GM20000 (cell line): ENCODE measurements around the gene TMOD3.

Experiments
- DNase-seq: peaks from one replicate; pipeline ENCODE4 v3.0.0; 2012; ENCODE audit warnings: low spot score
- TF ChIP-seq, protein P1 (sequence below): IDR thresholded peaks from 2 replicates; pipeline ENCODE4 v1.5.1; 2012; ENCODE audit warnings: mild to moderate bottlenecking, control low read depth; ENCODE audit errors: extremely low read depth, missing control alignments

Gene TMOD3

GRCh38 chr15:51809457-51809856 lies 20.0 kb upstream of the TMOD3 start:
- TF ChIP-seq, protein P1, sequence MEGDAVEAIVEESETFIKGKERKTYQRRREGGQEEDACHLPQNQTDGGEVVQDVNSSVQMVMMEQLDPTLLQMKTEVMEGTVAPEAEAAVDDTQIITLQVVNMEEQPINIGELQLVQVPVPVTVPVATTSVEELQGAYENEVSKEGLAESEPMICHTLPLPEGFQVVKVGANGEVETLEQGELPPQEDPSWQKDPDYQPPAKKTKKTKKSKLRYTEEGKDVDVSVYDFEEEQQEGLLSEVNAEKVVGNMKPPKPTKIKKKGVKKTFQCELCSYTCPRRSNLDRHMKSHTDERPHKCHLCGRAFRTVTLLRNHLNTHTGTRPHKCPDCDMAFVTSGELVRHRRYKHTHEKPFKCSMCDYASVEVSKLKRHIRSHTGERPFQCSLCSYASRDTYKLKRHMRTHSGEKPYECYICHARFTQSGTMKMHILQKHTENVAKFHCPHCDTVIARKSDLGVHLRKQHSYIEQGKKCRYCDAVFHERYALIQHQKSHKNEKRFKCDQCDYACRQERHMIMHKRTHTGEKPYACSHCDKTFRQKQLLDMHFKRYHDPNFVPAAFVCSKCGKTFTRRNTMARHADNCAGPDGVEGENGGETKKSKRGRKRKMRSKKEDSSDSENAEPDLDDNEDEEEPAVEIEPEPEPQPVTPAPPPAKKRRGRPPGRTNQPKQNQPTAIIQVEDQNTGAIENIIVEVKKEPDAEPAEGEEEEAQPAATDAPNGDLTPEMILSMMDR: no peak
- DNase-seq: no peak

DNA sequence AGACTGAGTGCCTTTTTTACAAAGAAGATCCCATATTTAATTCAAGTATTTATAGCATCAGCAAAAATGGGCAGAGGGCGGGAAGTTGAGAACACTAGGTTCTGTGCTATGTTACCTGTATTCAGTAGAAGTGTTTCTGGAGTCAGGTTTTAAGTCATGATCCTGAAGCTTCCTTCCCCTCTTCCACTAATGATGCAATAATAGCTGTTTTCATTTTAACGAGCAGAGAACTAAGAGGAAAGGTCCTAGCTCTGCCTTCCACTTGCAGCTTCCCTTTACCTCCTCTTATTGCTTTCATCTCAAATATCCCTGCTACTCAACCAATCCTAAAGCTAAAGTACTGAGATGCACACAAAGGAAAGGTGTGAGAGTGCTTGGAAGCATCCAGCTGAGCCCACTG lies 16.9 kb upstream of the TMOD3 start:
- no peak for DNase-seq
- TF ChIP-seq, protein P1: no peak

DNA sequence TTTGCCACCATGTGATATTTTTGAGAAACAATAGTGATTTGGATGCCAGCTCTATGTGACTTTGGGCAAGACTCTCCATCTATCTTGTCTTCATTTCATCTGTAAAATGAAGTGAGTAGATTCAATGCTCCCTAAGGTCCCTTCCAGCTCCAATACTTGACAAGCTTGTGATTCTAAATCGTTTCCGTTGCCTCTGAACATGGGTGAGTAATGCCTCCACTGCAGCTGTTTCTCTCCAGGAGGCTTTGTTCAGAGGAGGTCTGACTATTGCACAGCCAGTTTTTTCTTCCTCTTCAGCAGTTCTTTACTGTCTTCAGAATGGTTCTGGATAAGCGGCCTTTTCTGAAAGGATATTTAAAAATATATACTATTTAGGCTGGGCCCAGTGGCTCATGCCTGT lies 14.8 kb upstream of the TMOD3 start:
- TF ChIP-seq, protein P1: no peak

DNA sequence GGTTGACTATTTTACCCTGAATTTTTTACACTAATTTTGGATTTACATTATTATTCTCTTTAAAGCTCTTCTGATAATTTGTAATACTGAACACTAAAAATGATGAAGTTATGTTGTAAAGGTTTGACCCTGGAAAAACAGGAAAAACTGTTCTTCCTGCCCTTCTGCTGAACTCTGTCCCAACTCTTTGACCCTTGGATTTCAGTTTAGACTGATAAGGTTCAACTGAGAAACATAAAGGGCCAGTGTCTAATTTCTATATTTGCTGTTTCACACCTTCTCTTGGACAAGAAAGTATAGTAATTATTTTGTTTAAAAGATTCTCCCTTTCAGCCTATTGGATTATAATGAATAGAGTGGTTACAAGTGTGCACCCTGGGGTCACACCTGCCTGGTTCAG lies 12.8 kb upstream of the TMOD3 start:
- no peak for DNase-seq
- TF ChIP-seq, protein P1: no peak

More for the DNA sequence above, 14.8 kb upstream of the TMOD3 start:
- DNase-seq: no peak

- DNase-seq: no peak
- TF ChIP-seq, protein P1: no peak
Measured at GRCh38 chr15:51818150-51818549, 11.3 kb upstream of the TMOD3 start.

- no peak for DNase-seq
- TF ChIP-seq, protein P1: no peak
Measured at GRCh38 chr15:51825698-51826097, 3.8 kb upstream of the TMOD3 start.

DNA sequence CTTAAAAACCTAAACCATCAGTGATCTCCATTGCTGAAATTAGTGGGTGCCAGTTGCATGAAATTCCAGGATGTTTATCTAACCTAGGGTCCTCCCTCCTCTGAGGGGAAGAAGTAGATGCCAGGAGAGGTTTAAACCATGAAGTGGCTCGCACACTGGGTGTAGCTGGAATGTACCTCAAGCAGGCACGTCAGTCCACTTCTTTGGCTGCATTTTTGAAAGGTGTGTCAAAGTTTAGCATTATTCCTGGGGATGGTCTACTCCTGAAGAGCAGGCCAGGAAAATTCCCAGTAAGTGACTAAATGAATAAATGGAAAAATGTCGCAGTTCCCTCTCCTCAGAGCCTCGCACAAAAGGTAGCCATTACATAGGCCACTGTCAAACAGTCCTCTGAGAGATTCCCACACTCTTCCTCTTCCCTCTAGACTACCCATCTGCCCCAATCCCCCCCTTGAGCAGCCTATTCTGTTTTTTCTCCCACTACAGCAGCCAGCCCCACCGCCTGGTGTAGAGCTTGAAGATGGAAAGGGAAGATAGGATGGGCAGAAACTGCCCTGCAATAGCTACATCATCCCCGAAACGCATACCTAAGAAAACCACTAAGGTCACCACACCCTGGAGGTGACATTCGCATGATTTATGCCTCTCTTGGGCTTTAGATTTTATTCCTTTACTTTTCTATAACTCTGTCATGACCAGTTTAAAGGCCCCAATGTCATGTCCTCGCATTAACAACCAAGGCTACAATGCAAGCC lies 655 bp upstream of the TMOD3 start:
- DNase-seq: no peak

More for the DNA sequence above, 655 bp upstream of the TMOD3 start:
- TF ChIP-seq, protein P1: no peak
